Body of pancreas (tissue), 4 donors: Measurements from ENCODE around the gene ABCB6. TPM values are rescaled to one million over a fixed set of nuclear protein-coding genes. Genes with fewer than 3 reads are reported as not detected.

Experiments used
- ATAC-seq: fragments of 150-250 bp; one replicate; pipeline ENCODE4 v1.9.1; 2016
- DNase-seq, 4 donors: peaks; one replicate each; pipeline ENCODE4 v3.0.0-alpha.2; 2019
- H3K27ac ChIP-seq, 4 donors: fragments of 200-600 bp; sonication (generic); 1 replicate in 3 of 4; 2 replicates in 1 of 4; pipeline versions ENCODE4 v1.5.1 to v1.6.1; 2016 to 2019; ENCODE audit warnings: mild to moderate bottlenecking in 1 of 4, mixed read lengths in 1 of 4, moderate library complexity in 1 of 4
- H3K27me3 ChIP-seq, 2 donors: fragments of 200-600 bp; sonication (generic); one replicate each; pipeline ENCODE4 v1.6.0; 2016; ENCODE audit warnings: mild to moderate bottlenecking in 1 of 2
- H3K36me3 ChIP-seq, 2 donors: fragments of 200-600 bp; sonication (generic); replicated peaks in 1 of 2; 2 replicates each; pipeline ENCODE4 v1.5.1; 2016; ENCODE audit warnings: low read depth in 2 of 2; ENCODE audit not compliant: insufficient read depth in 1 of 2
- H3K4me1 ChIP-seq: fragments of 200-600 bp; sonication (generic); one replicate; pipeline ENCODE4 v1.6.0; 2016
- H3K4me3 ChIP-seq, 2 donors: fragments of 200-600 bp; sonication (generic); 1 replicate in 1 of 2; 2 replicates in 1 of 2; pipeline ENCODE4 v1.5.1; 2016 to 2019
- H3K9me3 ChIP-seq, 3 donors: fragments of 200-600 bp; sonication (generic); 1 replicate in 2 of 3; 2 replicates in 1 of 3; pipeline ENCODE4 v1.5.1; 2016
- POLR2A ChIP-seq, 3 donors: fragments of 450-650 bp; IDR thresholded peaks; one replicate each; pipeline ENCODE4 v1.6.1; 2016; ENCODE audit warnings: antibody characterized with exemption in 3 of 3, mild to moderate bottlenecking in 2 of 3
- WGBS, 2 donors: methylation state at CpG; one replicate each; pipeline ENCODE4 v1.1.5; 2017; 5-methylcytosine and 5-hydroxymethylcytosine counted together
- intact Hi-C: fragments of 100-400 bp; cut with DNase I; formaldehyde crosslinking; loops from one replicate; pipeline ENCODE4 v1.15.1; 2023
- total RNA-seq, 2 donors: library from RNA; depleted of rRNA; stranded (reverse); fragments of >200 nt; gene quantifications; one replicate each; pipeline ENCODE4 v1.1.0, GENCODE V29; 2016
- TF ChIP-seq, protein P1 (sequence below), 7 experiments: fragments of 450-650 bp in 4 of 7; fragments of 200-600 bp in 3 of 7; sonication (generic) in 3 of 7; IDR thresholded peaks; one replicate each; pipeline ENCODE4 v1.5.1; 2016 to 2019; ENCODE audit warnings: antibody characterized with exemption in 7 of 7

The ABCB6 gene
- 10 to 100 TPM; 10.5 to 11.7 TPM for total RNA-seq

DNA sequence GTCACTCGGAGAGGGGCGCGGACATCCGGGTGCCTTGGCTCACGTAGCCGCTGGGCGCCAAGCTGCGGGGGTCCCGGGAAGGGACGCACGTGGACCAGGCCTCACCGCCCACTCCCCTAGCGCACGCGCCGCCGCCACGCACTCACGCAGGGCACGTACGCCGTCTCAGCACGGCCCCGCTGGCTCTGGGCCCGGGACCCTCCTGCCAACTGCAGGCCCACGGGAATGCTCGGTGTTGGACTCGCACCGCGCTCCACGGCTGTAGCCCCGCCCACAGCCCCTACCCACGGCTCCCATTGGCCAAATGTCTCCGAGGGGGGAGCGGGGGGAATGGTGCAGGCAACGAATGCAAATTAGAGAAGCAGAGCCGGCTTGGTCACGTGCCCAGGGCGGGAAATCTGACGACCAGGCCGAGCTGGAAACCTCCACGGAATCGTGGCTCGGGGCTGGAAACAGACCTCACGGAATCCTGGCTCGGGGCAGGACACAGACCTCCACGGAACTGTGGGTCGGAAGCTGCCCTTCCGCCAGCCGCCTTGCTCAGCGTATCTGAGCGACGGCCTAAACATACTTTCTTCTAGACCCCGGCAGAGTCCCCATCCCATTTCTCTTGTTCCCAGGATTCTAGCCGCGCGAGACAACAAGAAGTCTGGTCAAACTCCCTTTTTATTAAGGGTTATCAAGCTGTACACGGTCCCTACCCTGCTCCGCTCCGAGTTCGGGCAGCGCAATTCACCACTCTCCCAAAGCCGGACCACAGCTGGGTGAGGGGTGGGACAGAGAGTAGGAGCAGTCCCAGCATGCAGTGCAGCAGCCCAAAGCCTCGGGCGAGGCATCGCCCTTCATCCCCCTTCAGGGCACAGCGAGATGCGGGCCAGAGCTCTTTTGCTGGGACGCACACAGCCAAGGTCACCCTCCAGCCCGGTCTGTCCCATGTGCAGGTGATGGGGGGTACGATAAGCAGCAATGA, at the start of gene ABCB6:
Gene ABCB6, minus strand, starts transcription at position 227 of the 970 bp plus-strand sequence. CDS start 285 bp downstream, outside the sequence.
- no peaks in the 10 kb centered on the region for H3K27me3 ChIP-seq
- peaks cover 31% of the 10 kb centered on the region for H3K4me1 ChIP-seq
- H3K36me3 ChIP-seq: peaks cover 4 to 19% of the 10 kb centered on the region in 2 donors
- H3K9me3 ChIP-seq: no peaks in the 10 kb centered on the region
- intact Hi-C loops: no loop called here
- 8 to 12% methylated on average over 21 to 71 of the region's 71 CpGs for WGBS, 2 donors
- TF ChIP-seq, protein P1, sequence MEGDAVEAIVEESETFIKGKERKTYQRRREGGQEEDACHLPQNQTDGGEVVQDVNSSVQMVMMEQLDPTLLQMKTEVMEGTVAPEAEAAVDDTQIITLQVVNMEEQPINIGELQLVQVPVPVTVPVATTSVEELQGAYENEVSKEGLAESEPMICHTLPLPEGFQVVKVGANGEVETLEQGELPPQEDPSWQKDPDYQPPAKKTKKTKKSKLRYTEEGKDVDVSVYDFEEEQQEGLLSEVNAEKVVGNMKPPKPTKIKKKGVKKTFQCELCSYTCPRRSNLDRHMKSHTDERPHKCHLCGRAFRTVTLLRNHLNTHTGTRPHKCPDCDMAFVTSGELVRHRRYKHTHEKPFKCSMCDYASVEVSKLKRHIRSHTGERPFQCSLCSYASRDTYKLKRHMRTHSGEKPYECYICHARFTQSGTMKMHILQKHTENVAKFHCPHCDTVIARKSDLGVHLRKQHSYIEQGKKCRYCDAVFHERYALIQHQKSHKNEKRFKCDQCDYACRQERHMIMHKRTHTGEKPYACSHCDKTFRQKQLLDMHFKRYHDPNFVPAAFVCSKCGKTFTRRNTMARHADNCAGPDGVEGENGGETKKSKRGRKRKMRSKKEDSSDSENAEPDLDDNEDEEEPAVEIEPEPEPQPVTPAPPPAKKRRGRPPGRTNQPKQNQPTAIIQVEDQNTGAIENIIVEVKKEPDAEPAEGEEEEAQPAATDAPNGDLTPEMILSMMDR (IDR thresholded peaks at IDR 0.05): no peak
- peak; percentile 35 to 44 (median 44) for TF ChIP-seq POLR2A (IDR thresholded peaks at IDR 0.05)
- H3K27ac ChIP-seq: peak within 1 kb of the TSS; percentile 68 to 92 (median 90)
- DNase-seq (peak; percentile 95 to 97 (median 96)), ATAC-seq (peak; percentile 88)
- peak within 1 kb of the TSS in 1 of 2 donors; percentile 1 for H3K4me3 ChIP-seq

- ATAC-seq (no peak), DNase-seq (no peak)
- no peaks in the 10 kb centered on the region for H3K27me3 ChIP-seq
- peaks cover 9% of the 10 kb centered on the region for H3K4me1 ChIP-seq
- H3K27ac ChIP-seq: no peak overlapping the region
- WGBS, 2 donors: 94 to 100% methylated on average over 1 to 2 of the region's 2 CpGs
- H3K36me3 ChIP-seq: no peaks in the 10 kb centered on the region
- intact Hi-C loops: no loop called here
- H3K9me3 ChIP-seq: no peaks in the 10 kb centered on the region
- H3K4me3 ChIP-seq: no peak overlapping the region
- no peak for TF ChIP-seq POLR2A (IDR thresholded peaks at IDR 0.05)
- TF ChIP-seq, protein P1 (IDR thresholded peaks at IDR 0.05): no peak
Observed at GRCh38 chr2:219268294-219268693, 49.5 kb upstream of the ABCB6 start.

- H3K27ac ChIP-seq: no peak overlapping the region
- DNase-seq: no peak
- no peaks in the 10 kb centered on the region for H3K27me3 ChIP-seq
- 90 to 95% methylated on average over 1 of the region's 1 CpG for WGBS, 2 donors
- H3K4me3 ChIP-seq: no peak overlapping the region
- ATAC-seq: no peak
- no peak for TF ChIP-seq POLR2A (IDR thresholded peaks at IDR 0.05)
- TF ChIP-seq, protein P1 (IDR thresholded peaks at IDR 0.05): no peak
- no peaks in the 10 kb centered on the region for H3K36me3 ChIP-seq
- intact Hi-C loops: no loop called here
- no peaks in the 10 kb centered on the region for H3K9me3 ChIP-seq
- peaks cover 9% of the 10 kb centered on the region for H3K4me1 ChIP-seq
Observed at GRCh38 chr2:219266886-219267285, 48.1 kb upstream of the ABCB6 start.

DNA sequence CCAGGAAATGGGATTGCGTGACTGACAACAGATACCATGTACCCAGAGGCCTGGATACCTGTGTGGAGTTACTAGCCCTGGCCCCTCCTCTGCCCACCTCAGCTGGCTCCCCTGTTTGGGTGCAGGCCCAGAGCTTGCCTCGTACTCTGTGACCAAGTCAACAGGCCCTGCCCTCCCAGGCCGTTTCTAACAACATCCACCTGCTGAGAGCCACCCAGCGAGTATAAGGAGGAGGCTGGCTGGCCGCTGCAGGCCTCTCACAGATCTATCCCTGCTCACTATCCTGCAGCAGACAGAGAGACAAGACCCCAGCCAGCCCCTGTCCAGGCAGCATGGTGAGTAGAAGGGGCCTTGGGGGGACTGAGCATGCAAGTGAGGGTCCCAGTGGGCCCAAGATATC, 47.5 kb upstream of the ABCB6 start:
- H3K27me3 ChIP-seq: no peaks in the 10 kb centered on the region
- no peaks in the 10 kb centered on the region for H3K36me3 ChIP-seq
- no peak overlapping the region for H3K4me3 ChIP-seq
- 80 to 100% methylated on average over 1 to 5 of the region's 5 CpGs for WGBS, 2 donors
- ATAC-seq (no peak), DNase-seq (no peak)
- H3K9me3 ChIP-seq: no peaks in the 10 kb centered on the region
- intact Hi-C loops: no loop called here
- H3K4me1 ChIP-seq: peaks cover 9% of the 10 kb centered on the region
- TF ChIP-seq POLR2A (IDR thresholded peaks at IDR 0.05): no peak
- TF ChIP-seq, protein P1 (IDR thresholded peaks at IDR 0.05): no peak
- no peak overlapping the region for H3K27ac ChIP-seq
